ENCODE results near the gene WDFY4.

WDFY4 gene

GRCh38 chr10:48722153-48723145 is 37.8 kb downstream of the WDFY4 start:
- DNase-seq, result no peak

- DNase-seq, result no peak
These were observed 39.5 kb downstream of the WDFY4 start for GRCh38 chr10:48724127-48724526.

- no peak for DNase-seq
These were observed 41.0 kb downstream of the WDFY4 start for GRCh38 chr10:48725708-48726107.

GRCh38 chr10:48727866-48728265 is 43.2 kb downstream of the WDFY4 start:
- no peak for DNase-seq

- no peak for DNase-seq
These were observed 44.5 kb downstream of the WDFY4 start for GRCh38 chr10:48729222-48729621.

GRCh38 chr10:48729941-48730457 is 45.3 kb downstream of the WDFY4 start:
- no peak for DNase-seq

GRCh38 chr10:48731141-48731540 is 46.5 kb downstream of the WDFY4 start:
- DNase-seq, result no peak

- no peak for DNase-seq
These were observed 47.0 kb downstream of the WDFY4 start for GRCh38 chr10:48731654-48732053.

GRCh38 chr10:48733329-48733728 is 48.7 kb downstream of the WDFY4 start:
- DNase-seq, result no peak

GRCh38 chr10:48735836-48736390 is 51.2 kb downstream of the WDFY4 start:
- DNase-seq, result no peak

- DNase-seq, result no peak
These were observed 51.9 kb downstream of the WDFY4 start for GRCh38 chr10:48736596-48736995.

GRCh38 chr10:48737886-48738285 is 53.2 kb downstream of the WDFY4 start:
- no peak for DNase-seq

- no peak for DNase-seq
These were observed 54.5 kb downstream of the WDFY4 start for GRCh38 chr10:48739170-48739569.

- DNase-seq, result no peak
These were observed 55.5 kb downstream of the WDFY4 start for GRCh38 chr10:48740015-48740707.

- DNase-seq, result no peak
These were observed 56.3 kb downstream of the WDFY4 start for GRCh38 chr10:48740988-48741387.

- DNase-seq, result no peak
These were observed 58.5 kb downstream of the WDFY4 start for GRCh38 chr10:48742891-48743860.

GRCh38 chr10:48744587-48744986 is 59.9 kb downstream of the WDFY4 start:
- no peak for DNase-seq

- no peak for DNase-seq
These were observed 61.1 kb downstream of the WDFY4 start for GRCh38 chr10:48745662-48746245.

- no peak for DNase-seq
These were observed 63.9 kb downstream of the WDFY4 start for GRCh38 chr10:48748573-48748972.

- no peak for DNase-seq
These were observed 64.6 kb downstream of the WDFY4 start for GRCh38 chr10:48749254-48749787.

- no peak for DNase-seq
These were observed 65.3 kb downstream of the WDFY4 start for GRCh38 chr10:48750019-48750418.

- DNase-seq, result no peak
These were observed 66.3 kb downstream of the WDFY4 start for GRCh38 chr10:48750991-48751390.
